ENCODE measurements around the gene PROCR. TPM values are rescaled to one million over a fixed set of nuclear protein-coding genes. Genes with fewer than 3 reads are reported as not detected.

The PROCR gene
- total RNA-seq, result 10 to 100 TPM; 22.5 to 26.2 TPM
- polyA plus RNA-seq, result 10 to 100 TPM; 14.4 to 31.0 TPM
- long read RNA-seq, donor 1, transcript PROCR-201 (4 exons, 1,348 nt), result major isoform, 15 of 16 reads
- long read RNA-seq, donor 1, partial matches to known transcripts, result 0 of 16 reads
- long read RNA-seq, donor 1, other reads (novel, unspliced or antisense), result 0 of 16 reads
- long read RNA-seq, donor 2, partial matches to known transcripts, result 0 of 5 reads
- long read RNA-seq, donor 2, other reads (novel, unspliced or antisense), result 0 of 5 reads
- long read RNA-seq, donor 3, transcript PROCR-201 (4 exons, 1,348 nt), result major isoform, 13 of 13 reads
- long read RNA-seq, donor 3, partial matches to known transcripts, result 0 of 13 reads
- long read RNA-seq, donor 3, other reads (novel, unspliced or antisense), result 0 of 13 reads
- long read RNA-seq, donor 4, partial matches to known transcripts, result 0 of 3 reads
- long read RNA-seq, donor 4, other reads (novel, unspliced or antisense), result 0 of 3 reads
- long read RNA-seq, donor 5, transcript PROCR-201 (4 exons, 1,348 nt), result major isoform, 29 of 68 reads
- long read RNA-seq, donor 5, partial matches to known transcripts, result 39 of 68 reads
- long read RNA-seq, donor 5, other reads (novel, unspliced or antisense), result 0 of 68 reads

DNA sequence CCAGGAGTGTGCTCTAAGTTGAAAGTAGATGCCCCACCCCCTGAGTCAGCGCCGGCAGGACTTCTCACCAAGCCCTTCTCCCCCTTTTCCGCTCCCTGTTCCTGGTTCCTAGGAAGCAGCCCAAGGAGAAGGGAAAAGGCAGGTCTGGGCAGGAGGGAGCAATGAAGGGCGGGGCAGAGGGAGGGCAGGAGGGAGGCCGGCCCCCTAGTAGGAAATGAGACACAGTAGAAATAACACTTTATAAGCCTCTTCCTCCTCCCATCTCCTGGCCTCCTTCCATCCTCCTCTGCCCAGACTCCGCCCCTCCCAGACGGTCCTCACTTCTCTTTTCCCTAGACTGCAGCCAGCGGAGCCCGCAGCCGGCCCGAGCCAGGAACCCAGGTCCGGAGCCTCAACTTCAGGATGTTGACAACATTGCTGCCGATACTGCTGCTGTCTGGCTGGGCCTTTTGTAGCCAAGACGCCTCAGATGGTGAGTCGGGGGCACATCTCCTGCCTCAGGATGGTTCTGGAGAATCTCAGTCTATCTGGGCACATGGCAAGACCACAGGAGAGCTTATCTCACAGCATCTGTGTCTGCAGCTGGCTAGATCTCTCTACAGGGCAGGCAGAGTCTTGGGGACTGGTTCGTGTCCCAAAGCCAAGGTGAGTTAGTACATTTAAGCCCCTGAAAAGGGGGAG is at the start of gene PROCR:
PROCR (plus strand) TSS at position 320 of the 681 bp plus-strand sequence; CDS start at position 403, 83 bp downstream.
- Histone ChIP-seq H3K27ac (ENCODE audit: low read depth in 1 of 2, low read length in 1 of 2) (peak within 1 kb of the TSS in 1 of 2 donors; percentile 71), H3K27me3 (ENCODE audit: control insufficient read depth in 3 of 3, insufficient read depth in 3 of 3, low read length in 2 of 3) (no peaks in the 10 kb centered on the region), H3K4me1 (ENCODE audit: control insufficient read depth in 5 of 5, insufficient read depth in 5 of 5, low read length in 5 of 5) (peaks cover 0 to 14% (median 3%) of the 10 kb centered on the region in 5 donors), H3K9me3 (ENCODE audit: control insufficient read depth in 4 of 4, insufficient read depth in 3 of 4, low read length in 3 of 4) (no peaks in the 10 kb centered on the region), H3K4me3 (peak within 1 kb of the TSS; percentile 11), H3K36me3 (ENCODE audit: control insufficient read depth in 4 of 4, insufficient read depth in 4 of 4, low read length in 4 of 4) (peaks cover 0 to 10% (median 3%) of the 10 kb centered on the region in 4 donors), H3K9ac (ENCODE audit: insufficient read depth in 1 of 2, low read length in 2 of 2) (peak within 1 kb of the TSS in 1 of 2 donors; percentile 52)
- ATAC-seq (ENCODE audit: insufficient read depth, low FRiP score) (peak; percentile 95), DNase-seq (peak; percentile 82 to 92 (median 88))
- TF ChIP-seq, protein P1, sequence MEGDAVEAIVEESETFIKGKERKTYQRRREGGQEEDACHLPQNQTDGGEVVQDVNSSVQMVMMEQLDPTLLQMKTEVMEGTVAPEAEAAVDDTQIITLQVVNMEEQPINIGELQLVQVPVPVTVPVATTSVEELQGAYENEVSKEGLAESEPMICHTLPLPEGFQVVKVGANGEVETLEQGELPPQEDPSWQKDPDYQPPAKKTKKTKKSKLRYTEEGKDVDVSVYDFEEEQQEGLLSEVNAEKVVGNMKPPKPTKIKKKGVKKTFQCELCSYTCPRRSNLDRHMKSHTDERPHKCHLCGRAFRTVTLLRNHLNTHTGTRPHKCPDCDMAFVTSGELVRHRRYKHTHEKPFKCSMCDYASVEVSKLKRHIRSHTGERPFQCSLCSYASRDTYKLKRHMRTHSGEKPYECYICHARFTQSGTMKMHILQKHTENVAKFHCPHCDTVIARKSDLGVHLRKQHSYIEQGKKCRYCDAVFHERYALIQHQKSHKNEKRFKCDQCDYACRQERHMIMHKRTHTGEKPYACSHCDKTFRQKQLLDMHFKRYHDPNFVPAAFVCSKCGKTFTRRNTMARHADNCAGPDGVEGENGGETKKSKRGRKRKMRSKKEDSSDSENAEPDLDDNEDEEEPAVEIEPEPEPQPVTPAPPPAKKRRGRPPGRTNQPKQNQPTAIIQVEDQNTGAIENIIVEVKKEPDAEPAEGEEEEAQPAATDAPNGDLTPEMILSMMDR (IDR thresholded peaks at IDR 0.05; ENCODE audit: control extremely low read depth, extremely low read depth), result no peak
- 3 to 4% methylated on average over 16 of the region's 16 CpGs for WGBS, 2 donors

DNA sequence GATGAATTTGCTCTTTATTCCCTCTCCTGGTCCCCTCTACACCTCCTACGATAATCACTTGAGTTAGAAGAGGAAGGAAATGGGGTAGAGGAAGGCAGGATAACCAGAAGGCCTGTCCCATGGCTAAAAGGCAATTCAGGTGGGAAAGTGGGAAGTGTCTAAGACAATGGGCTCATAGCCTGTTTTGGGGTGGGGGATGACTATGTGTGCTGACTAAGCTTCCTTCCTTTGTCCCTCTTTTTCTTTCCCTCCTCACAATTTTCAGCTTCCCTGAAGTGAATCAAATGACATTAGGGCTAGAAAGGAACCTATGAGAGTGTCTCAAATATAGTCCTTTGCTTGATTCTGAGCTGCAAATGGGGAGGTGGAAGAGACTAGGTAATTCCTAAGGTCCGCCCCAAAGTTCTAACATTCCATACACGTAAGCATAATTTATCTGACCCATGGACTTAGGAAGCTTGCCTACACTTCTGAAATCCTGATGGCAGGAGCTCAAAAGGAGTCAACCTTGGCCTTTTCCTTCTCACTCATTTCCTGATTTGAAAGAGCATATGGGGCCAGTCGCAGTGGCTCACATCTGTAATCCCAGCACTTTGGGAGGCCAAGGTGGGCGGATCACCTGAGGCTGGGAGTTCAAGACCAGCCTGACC is 49.0 kb upstream of the PROCR start:
- ATAC-seq (ENCODE audit: insufficient read depth, low FRiP score) (no peak), DNase-seq (no peak)
- Histone ChIP-seq H3K4me3 (no peak overlapping the region), H3K36me3 (ENCODE audit: control insufficient read depth in 4 of 4, insufficient read depth in 4 of 4, low read length in 4 of 4) (peaks cover 3 to 38% (median 28%) of the 10 kb centered on the region in 4 donors), H3K9ac (ENCODE audit: insufficient read depth in 1 of 2, low read length in 2 of 2) (no peak overlapping the region), H3K9me3 (ENCODE audit: control insufficient read depth in 4 of 4, insufficient read depth in 3 of 4, low read length in 3 of 4) (no peaks in the 10 kb centered on the region), H3K4me1 (ENCODE audit: control insufficient read depth in 5 of 5, insufficient read depth in 5 of 5, low read length in 5 of 5) (no peaks in the 10 kb centered on the region), H3K27me3 (ENCODE audit: control insufficient read depth in 3 of 3, insufficient read depth in 3 of 3, low read length in 2 of 3) (no peaks in the 10 kb centered on the region), H3K27ac (ENCODE audit: low read depth in 1 of 2, low read length in 1 of 2) (no peak overlapping the region)
- TF ChIP-seq, protein P1 (IDR thresholded peaks at IDR 0.05; ENCODE audit: control extremely low read depth, extremely low read depth), result no peak
- 82 to 94% methylated on average over 5 of the region's 5 CpGs for WGBS, 2 donors

DNA sequence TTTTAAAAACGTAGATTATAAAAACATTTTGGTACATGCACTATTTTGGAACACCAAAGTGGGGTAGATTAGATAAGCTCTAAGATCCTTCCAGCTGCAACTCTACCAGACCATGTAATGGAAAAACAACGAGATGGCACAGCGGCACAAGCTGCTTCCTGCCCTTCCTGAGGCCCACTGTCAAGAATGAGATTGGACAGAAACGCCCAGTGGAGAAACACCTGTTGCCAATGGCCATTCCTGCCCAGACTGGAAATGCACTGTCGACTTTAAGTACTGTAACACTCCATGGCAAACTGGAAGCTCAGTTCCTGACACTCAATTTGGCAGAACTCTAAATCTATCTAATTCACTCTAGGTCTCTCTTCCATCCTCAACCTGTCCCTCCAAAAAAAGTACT is 46.1 kb upstream of the PROCR start:
- Histone ChIP-seq H3K4me1 (ENCODE audit: control insufficient read depth in 5 of 5, insufficient read depth in 5 of 5, low read length in 5 of 5) (no peaks in the 10 kb centered on the region), H3K36me3 (ENCODE audit: control insufficient read depth in 4 of 4, insufficient read depth in 4 of 4, low read length in 4 of 4) (peaks cover 7 to 27% (median 18%) of the 10 kb centered on the region in 4 donors), H3K9ac (ENCODE audit: insufficient read depth in 1 of 2, low read length in 2 of 2) (no peak overlapping the region), H3K4me3 (no peak overlapping the region), H3K27ac (ENCODE audit: low read depth in 1 of 2, low read length in 1 of 2) (no peak overlapping the region), H3K9me3 (ENCODE audit: control insufficient read depth in 4 of 4, insufficient read depth in 3 of 4, low read length in 3 of 4) (no peaks in the 10 kb centered on the region), H3K27me3 (ENCODE audit: control insufficient read depth in 3 of 3, insufficient read depth in 3 of 3, low read length in 2 of 3) (no peaks in the 10 kb centered on the region)
- TF ChIP-seq, protein P1 (IDR thresholded peaks at IDR 0.05; ENCODE audit: control extremely low read depth, extremely low read depth), result no peak
- WGBS, 2 donors, result 88 to 91% methylated on average over 5 of the region's 5 CpGs
- ATAC-seq (ENCODE audit: insufficient read depth, low FRiP score), result no peak
- no peak for DNase-seq

All from lung (tissue), 16 donors.